Testis (tissue), 5 donors: ENCODE results near the gene ABHD10. TPM values are rescaled to one million over a fixed set of nuclear protein-coding genes. Genes with fewer than 3 reads are reported as not detected.
A peak's percentile ranks its signal among the peaks of the same experiment; 100 is the strongest.

Source experiments
- DNase-seq: peaks from one replicate; pipeline ENCODE4 v3.0.0-alpha.2; 2019
- H3K27ac ChIP-seq, 2 donors: fragments of 200-600 bp; sonication (generic); one replicate each; pipeline ENCODE4 v1.5.1; 2019
- H3K27me3 ChIP-seq: fragments of 200-600 bp; sonication (generic); one replicate; pipeline ENCODE4 v1.5.1; 2019
- H3K36me3 ChIP-seq: fragments of 200-600 bp; sonication (generic); one replicate; pipeline ENCODE4 v1.5.1; 2017; ENCODE audit warnings: low read depth; ENCODE audit errors: missing control alignments
- H3K4me1 ChIP-seq: fragments of 200-600 bp; sonication (generic); one replicate; pipeline ENCODE4 v1.5.1; 2019
- H3K4me3 ChIP-seq, 2 donors: fragments of 200-600 bp; sonication (generic); one replicate each; pipeline ENCODE4 v1.5.1; 2017 to 2019
- H3K9me3 ChIP-seq: fragments of 200-600 bp; sonication (generic); one replicate; pipeline ENCODE4 v1.5.1; 2017
- POLR2A ChIP-seq: fragments of 450-650 bp; IDR thresholded peaks from one replicate; pipeline ENCODE4 v1.6.1; 2017; ENCODE audit warnings: antibody characterized with exemption, mild to moderate bottlenecking, moderate library complexity
- WGBS, 2 donors: methylation state at CpG; one replicate each; pipeline ENCODE4 v1.1.5; 2018; 5-methylcytosine and 5-hydroxymethylcytosine counted together
- intact Hi-C: fragments of 100-400 bp; cut with DNase I; formaldehyde crosslinking; loops from one replicate; pipeline ENCODE4 v1.15.1; 2023; ENCODE audit warnings: low total_unique reads
- long read RNA-seq, 2 donors: transcript quantifications; one replicate each; lab custom pipeline, GENCODE V29; 2026
- polyA plus RNA-seq: library from polyadenylated mRNA; stranded (reverse); fragments of 350-450 nt; fragmentation: Illumina TruSeq; extraction: RNeasy Lipid Tissue Mini Kit (QIAGEN cat#74804); gene quantifications from one replicate; pipeline ENCODE4 v1.2.3, GENCODE V29; 2014; ENCODE audit warnings: low read depth, low replicate concordance; ENCODE audit not compliant: insufficient read depth
- total RNA-seq, 2 donors: library from RNA; depleted of rRNA; stranded (reverse); fragments of >200 nt; gene quantifications; one replicate each; pipeline ENCODE4 v1.2.3, GENCODE V29; 2016
- TF ChIP-seq, protein P1 (sequence below), 3 experiments: fragments of 450-650 bp in 2 of 3; fragments of 200-600 bp in 1 of 3; sonication (generic) in 1 of 3; IDR thresholded peaks; one replicate each; pipeline ENCODE4 v1.5.1; 2016 to 2019; ENCODE audit warnings: antibody characterized with exemption in 3 of 3, mild to moderate bottlenecking in 2 of 3, moderate library complexity in 1 of 3

Gene ABHD10
- 10 to 100 TPM; 38.0 to 38.4 TPM for total RNA-seq
- 43.0 TPM for polyA plus RNA-seq
- long read RNA-seq, donor 1, transcript ABHD10-201 (5 exons, 2,590 nt), result major isoform, 36 of 39 reads
- long read RNA-seq, donor 1, partial matches to known transcripts, result 0 of 39 reads
- long read RNA-seq, donor 1, other reads (novel, unspliced or antisense), result 0 of 39 reads
- long read RNA-seq, donor 2, transcript ABHD10-201 (5 exons, 2,590 nt), result major isoform, 34 of 35 reads
- long read RNA-seq, donor 2, partial matches to known transcripts, result 0 of 35 reads
- long read RNA-seq, donor 2, other reads (novel, unspliced or antisense), result 0 of 35 reads

- H3K36me3 ChIP-seq, result no peaks in the 10 kb centered on the region
- peak within 1 kb of the TSS; percentile 82 to 85 for H3K27ac ChIP-seq
- peak; percentile 97 for DNase-seq
- TF ChIP-seq, protein P1, sequence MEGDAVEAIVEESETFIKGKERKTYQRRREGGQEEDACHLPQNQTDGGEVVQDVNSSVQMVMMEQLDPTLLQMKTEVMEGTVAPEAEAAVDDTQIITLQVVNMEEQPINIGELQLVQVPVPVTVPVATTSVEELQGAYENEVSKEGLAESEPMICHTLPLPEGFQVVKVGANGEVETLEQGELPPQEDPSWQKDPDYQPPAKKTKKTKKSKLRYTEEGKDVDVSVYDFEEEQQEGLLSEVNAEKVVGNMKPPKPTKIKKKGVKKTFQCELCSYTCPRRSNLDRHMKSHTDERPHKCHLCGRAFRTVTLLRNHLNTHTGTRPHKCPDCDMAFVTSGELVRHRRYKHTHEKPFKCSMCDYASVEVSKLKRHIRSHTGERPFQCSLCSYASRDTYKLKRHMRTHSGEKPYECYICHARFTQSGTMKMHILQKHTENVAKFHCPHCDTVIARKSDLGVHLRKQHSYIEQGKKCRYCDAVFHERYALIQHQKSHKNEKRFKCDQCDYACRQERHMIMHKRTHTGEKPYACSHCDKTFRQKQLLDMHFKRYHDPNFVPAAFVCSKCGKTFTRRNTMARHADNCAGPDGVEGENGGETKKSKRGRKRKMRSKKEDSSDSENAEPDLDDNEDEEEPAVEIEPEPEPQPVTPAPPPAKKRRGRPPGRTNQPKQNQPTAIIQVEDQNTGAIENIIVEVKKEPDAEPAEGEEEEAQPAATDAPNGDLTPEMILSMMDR (IDR thresholded peaks at IDR 0.05), result no peak
- peak; percentile 83 for TF ChIP-seq POLR2A
- peak within 1 kb of the TSS; percentile 68 to 96 for H3K4me3 ChIP-seq
- intact Hi-C loops, result no loop called here
- WGBS, 2 donors, result 1 to 2% methylated on average over 24 to 60 of the region's 61 CpGs
- H3K27me3 ChIP-seq, result no peaks in the 10 kb centered on the region
- peaks cover 7% of the 10 kb centered on the region for H3K4me1 ChIP-seq
- H3K9me3 ChIP-seq, result no peaks in the 10 kb centered on the region
Observed at GRCh38 chr3:111978583-111979433, at the start of gene ABHD10. ABHD10 (plus strand) TSS chr3:111979026; CDS start chr3:111979062, 36 bp downstream.

GRCh38 chr3:111929484-111929883, 49.3 kb upstream of the ABHD10 start:
- 92 to 94% methylated on average over 2 of the region's 2 CpGs for WGBS, 2 donors

GRCh38 chr3:111932946-111933345, 45.9 kb upstream of the ABHD10 start:
- Histone ChIP-seq H3K4me1 (no peaks in the 10 kb centered on the region), H3K27ac (no peak overlapping the region), H3K4me3 (no peak overlapping the region), H3K27me3 (no peaks in the 10 kb centered on the region), H3K36me3 (no peaks in the 10 kb centered on the region), H3K9me3 (no peaks in the 10 kb centered on the region)
- intact Hi-C loops, result no loop called here
- 72 to 77% methylated on average over 3 of the region's 3 CpGs for WGBS, 2 donors
- no peak for TF ChIP-seq POLR2A
- TF ChIP-seq, protein P1 (IDR thresholded peaks at IDR 0.05), result no peak
- DNase-seq, result no peak

More at GRCh38 chr3:111929484-111929883, 49.3 kb upstream of the ABHD10 start:
- Histone ChIP-seq H3K36me3 (no peaks in the 10 kb centered on the region), H3K9me3 (no peaks in the 10 kb centered on the region), H3K4me1 (no peaks in the 10 kb centered on the region), H3K27ac (no peak overlapping the region), H3K4me3 (no peak overlapping the region), H3K27me3 (no peaks in the 10 kb centered on the region)
- DNase-seq, result no peak
- TF ChIP-seq, protein P1 (IDR thresholded peaks at IDR 0.05), result no peak
- TF ChIP-seq POLR2A, result no peak
- intact Hi-C loops, result no loop called here

DNA sequence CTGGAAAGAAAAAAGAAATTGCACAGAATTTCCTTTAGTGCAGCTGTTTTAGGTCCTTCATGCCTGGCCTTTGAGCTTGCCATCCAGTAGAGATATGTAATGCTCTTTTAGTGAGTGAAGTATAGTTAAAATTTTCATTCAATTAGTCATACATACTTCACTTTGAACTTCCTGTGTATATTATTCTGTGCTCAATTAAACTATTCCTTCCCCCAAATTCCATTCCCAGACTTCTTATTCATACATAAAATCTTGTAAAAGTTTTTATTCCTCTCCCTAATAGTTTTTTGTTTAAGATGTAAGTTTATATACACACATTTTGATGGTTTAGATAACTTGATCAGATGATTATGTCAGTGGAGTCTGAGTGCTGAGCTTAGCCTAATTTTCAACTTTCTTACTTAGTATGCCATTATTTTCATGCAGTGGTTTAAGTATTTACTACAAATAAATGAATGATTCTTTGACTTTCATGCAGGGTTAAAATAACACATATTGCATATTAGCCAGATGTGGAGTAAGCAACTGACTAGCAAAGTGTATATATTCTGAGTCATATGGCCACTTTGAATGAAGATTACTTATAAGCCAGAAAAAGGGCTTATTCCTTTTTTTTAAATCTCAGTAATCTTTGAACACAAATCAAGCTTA, 42.5 kb upstream of the ABHD10 start:
- DNase-seq, result no peak
- Histone ChIP-seq H3K27ac (no peak overlapping the region), H3K36me3 (no peaks in the 10 kb centered on the region), H3K4me1 (no peaks in the 10 kb centered on the region), H3K27me3 (no peaks in the 10 kb centered on the region), H3K4me3 (no peak overlapping the region), H3K9me3 (no peaks in the 10 kb centered on the region)
- TF ChIP-seq, protein P1 (IDR thresholded peaks at IDR 0.05), result no peak
- TF ChIP-seq POLR2A, result no peak
- intact Hi-C loops, result no loop called here
